HG03565 (cell line): Measurements from ENCODE around the gene RASD1.

ENCODE experiments used
- ATAC-seq: cut with Tn5 transposase; IDR thresholded peaks from one replicate; pipeline ENCODE4 v1.9.1; 2021; ENCODE audit warnings: mild to moderate bottlenecking, moderate library complexity; ENCODE audit not compliant: unreplicated experiment

Gene RASD1

DNA sequence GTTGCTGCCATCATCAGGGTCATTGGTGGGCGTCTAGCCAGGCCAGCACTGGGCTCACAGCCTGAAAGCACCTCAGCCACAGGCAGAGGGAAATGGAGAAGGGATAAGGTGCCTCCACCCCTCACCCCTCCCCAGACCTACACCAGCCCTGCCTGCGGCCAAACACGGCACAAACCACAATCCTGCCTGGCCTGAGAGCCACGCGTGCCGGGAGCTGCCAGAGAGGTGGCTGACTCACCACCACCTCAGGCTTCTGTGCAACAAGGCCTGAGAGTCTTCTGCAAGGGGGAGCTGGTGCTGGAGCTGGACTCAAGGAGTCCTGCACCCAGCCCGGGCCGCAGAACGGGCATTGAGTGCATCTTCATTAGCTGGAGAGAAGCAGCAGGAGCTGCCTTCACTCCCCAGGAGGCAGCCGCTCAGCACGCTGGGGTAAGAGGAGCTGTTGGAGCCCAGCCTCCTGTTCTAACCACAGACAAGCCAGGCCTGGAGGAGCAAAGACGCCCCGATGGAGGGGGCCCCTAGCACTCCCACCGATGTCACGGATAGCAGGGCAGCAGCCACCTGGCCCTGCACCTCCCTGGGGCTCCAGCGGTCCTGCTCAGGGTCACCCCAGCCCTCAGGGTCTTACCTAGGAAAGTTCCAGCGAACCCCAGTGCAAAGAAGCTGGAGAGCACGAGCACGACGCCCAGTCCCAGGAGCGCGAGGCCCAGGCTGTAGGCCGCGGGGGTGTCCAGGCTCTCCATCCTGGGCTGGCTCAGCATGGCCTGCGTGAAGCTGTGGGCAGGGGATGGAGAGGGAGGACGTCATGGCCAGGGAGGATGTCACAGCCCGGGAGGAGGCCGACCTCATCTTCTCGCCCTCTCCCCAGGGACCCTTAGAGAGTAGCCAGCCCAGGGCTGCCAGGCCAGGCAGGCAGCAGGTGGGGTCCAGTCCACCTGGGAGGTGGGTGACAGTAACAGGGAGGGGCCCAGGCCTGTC is 16.0 kb upstream of the RASD1 start:
- ATAC-seq = no peak

DNA sequence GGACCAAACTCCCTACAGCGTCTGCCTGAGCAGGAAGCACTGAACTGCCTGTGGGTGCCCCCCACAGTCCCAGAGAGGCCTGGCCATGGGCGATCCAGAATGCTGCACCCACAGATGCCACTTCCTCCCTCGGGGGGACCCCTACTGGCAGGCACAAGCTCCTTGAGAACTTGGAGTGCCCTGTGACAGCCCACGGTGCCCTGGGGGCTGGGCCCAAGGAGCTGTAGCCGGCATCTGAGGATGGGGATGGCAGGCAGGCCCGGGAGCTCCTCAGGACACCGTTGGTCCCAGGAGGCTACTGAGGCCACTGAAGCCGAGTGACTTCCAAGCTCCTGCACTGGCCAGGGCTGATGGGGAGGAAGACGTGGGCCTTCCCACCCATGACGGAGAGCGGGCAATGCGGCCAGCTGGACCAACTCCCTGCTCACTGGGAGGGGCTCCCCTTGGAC is 15.1 kb upstream of the RASD1 start:
- no peak for ATAC-seq

DNA sequence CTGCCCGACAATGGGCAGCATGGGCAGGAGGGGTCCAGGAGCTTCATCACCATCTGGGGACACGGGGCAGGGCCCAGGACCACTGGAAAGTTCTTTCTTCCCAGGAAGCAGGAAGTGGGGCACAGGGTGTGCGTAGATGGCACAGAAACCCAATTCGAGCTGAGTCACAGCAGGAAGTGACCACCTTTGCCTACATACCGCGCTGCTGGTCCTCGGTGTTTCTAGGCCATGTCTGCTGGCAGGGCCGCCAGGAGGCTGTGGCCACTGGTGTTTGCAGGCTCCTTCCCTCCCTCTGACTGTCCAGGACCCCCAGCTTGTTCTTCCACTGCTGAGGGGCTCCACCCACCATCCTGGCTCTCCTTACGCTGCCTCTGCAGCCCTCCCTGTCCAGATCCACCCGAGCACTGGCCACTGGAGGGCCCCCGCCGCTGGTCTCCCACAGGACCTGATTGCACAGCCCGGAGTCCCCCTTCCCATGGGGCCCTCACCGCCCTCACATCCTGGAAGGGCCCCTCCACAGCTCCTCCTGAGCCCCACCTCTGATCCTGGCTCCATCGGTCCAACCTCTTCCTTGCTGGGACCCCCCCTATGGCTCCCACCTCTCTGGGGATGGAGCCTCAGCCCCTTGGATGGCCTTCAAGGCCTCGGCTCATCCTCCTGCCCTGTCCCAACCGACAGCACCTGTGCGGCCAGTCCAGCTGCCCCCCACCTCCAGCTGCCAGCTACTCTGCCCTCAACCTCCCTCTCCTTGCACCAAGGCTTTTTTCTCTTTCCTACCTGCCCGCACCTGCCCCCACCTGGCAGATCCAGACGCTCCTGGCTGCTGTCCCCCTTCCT is 14.5 kb upstream of the RASD1 start:
- ATAC-seq = no peak

DNA sequence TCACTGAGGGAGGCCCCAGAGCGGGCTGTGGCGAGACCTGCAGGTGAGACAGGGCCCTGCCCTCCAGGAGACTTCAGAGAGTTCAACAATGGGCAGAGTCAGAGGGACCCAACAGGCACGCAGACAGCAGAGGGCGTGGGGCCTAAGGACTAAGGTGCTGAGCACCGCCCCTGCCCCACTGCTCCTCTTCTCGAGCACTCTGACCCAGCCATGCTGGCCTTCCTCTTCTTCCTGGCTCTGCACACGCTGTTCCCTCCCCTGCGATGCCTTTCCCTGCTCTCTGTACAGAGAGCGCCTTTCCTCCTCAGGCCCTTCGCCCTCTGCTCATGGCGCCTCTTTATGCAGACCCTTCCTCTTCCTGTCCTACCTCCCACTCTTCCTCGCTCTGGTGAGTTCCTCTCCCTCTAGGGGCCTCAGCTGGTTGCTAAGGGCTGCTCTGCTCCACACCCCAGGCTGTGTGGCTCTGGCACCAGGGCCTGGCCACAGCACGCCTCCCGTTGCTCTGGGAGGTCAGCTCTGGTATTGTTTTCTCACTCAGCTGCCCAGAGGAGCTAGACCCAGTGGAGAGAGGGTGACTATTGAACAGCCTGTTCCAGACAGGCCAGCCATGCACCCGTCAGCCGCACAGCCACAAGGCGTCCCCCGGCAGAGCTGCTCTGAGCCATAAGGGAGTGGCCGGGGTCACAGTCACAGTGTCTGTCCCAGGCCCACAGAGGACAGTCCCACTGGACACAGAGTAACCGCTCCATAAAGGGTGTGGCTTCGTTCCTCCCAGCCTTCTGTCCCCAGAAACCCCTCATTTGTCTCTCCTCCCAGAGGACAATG is 13.6 kb upstream of the RASD1 start:
- no peak for ATAC-seq

DNA sequence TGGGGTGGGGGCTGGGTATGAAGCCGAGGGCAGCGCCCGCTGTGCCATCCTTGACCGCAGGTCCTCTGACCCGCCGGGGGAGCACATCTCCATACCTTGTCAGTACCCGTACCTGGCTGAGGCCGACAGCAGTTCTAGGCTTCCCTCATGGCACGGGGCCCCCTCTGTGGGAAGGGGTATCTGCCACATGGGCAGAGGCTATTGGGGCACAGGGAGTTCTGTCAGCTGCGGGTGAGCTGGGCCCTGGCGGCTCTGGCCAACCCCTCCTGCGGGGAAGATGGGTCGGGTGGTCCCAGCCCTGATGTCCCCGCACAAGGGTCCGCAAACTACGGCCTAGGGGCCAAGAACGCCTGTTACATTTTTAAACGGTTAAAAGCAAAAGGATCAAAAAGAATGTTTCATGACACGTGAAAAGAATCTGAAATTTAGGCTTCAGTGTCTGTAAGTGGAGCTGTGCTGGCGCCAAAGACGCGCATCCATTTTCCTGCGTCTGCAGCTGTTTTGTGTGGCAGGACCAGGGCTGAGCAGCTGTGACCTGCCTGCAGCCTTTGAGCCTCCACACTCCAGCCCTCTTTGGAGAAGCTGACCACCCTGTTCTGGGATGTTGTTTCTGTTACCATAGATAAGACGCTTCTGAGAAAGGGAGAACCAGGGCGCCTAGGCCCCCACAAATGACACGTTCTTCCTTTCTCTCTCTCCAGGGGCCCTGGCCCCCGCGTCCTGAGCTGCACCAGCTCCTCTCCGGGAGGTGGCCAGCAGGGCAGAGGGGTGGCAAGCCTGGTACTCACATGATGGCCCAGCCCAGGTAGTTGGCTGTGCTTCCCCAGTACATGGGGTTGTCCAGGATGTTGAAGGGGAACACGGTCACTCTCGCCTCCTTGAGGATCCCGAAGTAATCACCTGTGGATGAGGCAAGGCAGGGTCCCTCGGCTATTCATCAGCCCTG is 12.7 kb upstream of the RASD1 start:
- no peak for ATAC-seq

DNA sequence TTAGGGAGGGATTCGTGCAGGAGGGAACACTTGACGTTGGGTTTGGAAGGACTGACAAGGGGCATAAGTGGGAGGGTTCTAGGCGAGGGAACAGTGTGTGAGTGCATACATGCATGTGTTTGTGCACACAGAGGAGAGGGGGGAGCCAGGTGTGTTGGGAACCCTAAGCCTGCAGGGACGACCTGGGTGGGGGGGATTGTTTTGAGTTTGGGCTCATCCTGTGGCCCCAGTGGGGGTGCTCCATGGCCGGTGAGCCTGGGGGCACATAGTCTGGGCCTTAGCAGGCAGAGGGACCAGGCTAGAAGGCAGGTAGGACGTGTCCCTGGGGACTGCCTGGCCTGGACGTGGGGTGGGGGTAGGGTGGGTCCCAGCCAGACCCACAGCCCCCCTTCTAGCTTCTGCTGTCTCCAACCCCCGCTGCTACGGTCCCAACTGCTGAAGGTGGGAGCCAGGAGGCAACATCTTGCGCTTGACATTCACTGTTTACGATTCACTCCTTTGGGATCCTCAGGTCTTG is 11.9 kb upstream of the RASD1 start:
- no peak for ATAC-seq

DNA sequence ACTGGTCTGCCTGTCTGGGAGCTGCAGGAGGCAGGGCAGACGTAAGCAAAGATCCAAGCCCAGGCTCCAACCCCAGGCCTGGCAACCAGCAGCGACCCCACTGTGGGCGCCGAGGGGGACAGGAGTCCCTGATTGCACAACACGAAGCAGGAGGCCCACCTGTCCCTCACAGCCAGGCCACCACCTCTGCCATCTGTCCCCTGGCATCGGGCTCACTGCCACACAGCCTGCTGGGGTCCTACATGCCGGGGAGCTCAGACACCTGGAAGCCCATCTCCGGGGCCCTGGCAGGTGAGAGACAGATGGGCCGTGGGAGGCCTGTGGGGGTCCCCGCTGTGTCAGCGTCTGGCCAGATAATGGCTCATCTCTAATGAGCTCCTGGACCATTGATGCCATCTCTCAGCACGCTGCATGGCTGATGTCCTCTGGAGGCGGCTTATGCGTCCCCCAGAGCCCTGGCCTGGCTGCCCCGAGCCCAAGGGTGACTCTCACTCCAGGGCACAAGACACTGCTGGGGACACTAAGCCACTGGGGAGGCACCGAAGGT is 11.3 kb upstream of the RASD1 start:
- ATAC-seq = no peak

DNA sequence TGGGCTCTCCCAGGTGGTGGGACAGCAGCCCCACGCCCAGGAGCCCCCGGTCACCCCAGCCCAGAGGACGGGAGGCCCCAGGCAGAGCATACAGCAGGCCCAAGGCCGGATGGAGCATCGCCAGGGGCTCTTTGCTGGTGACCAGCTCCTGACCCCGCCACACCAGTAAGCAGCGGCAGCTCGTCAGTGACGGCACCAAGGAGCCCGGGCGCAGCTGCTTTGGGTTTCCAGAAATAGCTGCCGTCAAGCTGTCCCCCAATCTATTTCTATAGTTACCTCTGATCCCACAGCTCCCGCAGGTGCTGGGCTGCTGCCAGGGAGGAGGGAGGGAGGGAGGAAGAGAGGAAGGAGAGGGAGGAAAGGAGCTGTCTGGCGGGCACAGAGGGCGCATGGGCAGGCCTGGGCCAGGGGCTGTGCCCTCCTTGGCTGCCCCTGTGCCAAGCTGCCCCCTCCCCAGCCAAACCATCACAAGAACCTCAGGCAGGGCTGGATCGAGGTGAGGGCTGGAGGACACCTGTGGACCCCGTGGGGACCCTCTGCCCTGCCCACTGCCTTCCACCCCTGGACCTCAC is 10.8 kb upstream of the RASD1 start:
- ATAC-seq = no peak

DNA sequence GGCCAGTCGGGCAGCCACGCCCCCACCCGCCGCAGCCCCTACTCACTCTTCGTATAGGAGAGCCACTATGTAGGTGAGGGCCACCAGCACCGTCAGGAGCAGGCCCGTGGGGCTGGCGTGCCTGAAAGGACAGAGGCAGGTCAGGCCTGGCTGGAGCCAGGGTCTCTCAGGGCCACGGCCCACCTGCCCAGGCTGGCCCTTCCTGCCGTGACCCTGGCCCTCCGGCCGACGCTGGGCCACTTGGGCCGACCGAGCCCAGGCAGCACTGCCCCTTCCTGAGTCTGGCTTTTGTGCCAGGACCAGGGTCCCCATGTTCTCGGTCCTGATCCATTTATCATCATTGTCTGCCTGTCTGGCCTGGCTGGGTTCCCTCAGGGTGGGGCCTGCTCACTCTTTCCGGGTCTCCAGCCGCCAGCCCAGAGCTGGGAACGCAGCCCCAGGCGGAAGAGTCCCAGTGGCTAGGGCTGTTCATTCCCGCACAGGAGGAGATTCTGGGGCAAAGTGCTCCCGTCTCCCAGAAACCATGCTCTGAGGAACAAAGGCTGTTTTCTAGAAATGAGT is 10.1 kb upstream of the RASD1 start:
- ATAC-seq = no peak

DNA sequence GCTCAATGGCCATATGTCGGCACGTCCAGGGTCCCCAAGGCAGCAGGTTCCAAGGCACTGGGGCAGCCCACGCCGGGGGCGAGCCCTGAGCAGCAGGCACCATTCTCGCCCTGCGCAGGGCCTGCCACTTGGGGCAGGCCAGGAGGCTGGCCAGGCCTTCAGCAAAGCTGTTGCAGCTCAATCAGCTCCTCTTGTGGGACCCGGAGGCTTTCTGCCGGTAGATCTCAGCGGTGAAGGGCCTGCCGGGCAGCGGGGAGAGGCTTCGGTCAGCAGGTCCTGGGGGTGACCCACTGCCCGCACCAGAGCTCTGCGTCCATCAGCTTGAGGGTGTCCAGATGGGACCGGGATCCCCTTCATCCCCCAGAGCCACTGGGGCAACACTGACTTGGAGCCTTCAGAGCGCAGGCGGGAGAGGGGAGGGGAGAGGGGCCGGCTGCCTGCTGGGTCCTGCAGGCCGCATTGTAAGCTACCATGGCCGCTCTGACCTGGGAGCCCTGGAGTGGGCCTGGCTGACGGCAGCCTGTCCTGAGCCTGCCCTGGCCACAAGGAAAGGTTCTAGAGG is 9.5 kb upstream of the RASD1 start:
- no peak for ATAC-seq

DNA sequence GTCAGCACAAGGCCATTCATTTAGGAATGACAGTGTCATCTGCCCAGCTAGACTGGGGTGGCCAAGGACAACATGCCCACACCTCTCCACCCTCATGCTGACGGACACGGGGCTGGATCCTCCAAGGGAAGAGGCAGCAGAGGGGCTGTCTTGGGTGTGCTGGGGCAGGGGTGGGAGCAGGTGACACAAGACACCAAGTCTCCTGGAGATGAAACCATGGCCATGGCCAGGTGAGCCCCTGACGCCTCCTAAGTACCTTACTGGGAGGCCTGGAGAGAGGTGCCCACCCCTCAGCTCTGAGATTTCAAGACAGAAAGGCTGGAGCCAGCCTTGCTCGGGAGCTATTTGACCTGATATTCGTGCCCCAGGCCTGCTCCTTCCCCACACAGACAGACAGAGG is 9.0 kb upstream of the RASD1 start:
- ATAC-seq = no peak

DNA sequence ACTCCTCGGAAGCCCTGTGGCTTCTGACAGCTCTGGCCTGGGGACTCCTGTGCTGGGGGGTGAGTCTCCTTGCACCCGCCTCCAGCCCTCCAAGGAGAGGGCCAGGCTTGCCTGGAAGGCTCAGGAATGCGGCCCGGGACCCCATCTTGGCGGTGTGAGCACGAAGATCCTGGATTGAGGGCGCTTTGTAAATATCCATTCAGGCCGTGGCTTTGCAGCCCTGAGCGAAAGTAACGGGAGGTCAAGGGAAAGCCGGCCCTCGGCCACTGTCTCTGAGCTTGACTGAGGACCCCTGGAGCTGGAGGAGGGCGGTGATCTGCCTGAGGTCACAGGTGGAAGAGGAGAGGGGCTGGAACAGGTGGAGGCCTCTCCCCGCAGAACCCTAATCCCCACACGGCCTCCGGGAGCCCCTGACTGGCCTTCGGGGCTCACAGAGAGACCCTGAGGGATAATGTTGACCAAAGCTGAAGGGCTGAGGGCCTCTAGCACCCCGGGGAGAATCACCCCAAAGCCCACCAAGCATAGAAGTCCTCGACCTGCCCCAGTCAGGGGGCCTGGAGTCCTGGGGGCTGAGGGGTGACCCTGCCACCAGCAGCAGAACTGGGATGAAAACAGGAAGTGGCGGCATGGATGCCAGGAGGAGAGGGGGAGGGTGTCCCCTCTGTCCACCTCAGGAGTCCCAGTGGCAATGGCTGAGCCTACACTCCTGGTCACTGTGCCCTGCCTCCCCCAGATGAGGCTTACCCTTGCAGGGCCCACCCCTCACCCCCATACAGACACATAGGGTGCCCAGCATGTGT is 8.3 kb upstream of the RASD1 start:
- ATAC-seq = no peak

DNA sequence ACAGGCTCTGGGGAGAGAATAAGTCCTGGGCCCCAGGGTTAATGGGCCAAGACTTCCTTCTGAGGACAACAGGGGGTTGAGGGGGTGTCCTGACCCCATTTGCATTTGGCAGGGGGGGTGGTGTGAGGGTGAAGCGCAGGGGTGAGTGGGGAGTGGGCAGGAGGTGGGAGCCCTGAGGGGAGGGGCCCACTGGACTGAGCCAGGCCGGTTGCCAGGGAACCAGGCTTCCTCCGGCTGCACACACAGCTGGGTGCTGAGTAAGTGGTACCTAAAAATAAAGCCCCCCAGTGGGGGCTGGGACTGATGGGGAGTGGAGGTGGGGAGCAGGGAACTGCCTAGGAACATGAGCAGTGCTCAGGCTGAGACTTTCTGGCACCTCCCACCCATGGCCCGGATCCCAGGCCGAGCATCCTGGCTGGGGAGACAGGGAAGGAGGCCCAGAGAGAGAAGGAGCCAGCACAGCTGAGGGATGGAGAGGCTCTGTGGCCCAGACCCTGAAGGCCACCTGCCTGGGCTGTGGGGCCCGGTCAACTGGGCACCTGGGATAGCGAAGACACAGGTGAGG is 7.5 kb upstream of the RASD1 start:
- ATAC-seq = no peak

DNA sequence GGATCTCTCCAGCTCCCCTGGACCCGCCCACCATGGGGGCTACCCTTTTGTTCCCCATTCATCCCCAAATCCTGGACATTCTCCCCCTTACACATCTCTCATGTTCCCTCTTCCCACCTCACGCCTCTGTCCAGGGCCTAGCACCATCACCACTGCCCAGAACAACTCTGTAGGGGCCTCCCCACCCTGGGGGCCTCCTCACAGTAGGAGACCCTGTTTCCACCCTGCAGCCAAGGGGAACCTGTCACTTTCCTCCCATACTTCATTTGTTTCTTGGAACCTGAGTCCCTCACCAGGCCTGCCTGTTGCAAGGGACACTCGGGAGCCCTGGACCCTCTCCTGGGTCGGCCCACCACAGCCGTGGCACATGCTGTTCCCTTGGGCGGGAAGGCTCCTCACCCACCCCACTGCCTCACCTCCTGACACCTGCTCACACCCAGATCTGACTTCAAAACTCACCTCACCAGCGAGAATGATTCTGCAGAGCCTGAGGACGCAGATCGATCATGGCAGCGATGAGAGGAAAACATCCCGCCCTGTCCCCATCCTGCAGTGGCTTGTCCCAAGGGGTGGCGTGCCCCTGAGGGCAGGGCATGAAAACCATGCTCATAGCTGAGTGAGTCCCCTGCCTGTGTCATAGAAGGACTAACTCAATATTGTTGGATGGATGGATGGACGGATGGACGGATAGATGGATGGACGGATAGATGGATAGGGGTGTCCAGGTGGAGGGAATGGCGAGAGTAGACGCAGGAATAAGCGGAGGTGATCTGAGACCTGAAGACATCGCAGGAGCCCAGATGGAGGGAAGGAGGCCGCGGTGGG is 6.8 kb upstream of the RASD1 start:
- no peak for ATAC-seq

DNA sequence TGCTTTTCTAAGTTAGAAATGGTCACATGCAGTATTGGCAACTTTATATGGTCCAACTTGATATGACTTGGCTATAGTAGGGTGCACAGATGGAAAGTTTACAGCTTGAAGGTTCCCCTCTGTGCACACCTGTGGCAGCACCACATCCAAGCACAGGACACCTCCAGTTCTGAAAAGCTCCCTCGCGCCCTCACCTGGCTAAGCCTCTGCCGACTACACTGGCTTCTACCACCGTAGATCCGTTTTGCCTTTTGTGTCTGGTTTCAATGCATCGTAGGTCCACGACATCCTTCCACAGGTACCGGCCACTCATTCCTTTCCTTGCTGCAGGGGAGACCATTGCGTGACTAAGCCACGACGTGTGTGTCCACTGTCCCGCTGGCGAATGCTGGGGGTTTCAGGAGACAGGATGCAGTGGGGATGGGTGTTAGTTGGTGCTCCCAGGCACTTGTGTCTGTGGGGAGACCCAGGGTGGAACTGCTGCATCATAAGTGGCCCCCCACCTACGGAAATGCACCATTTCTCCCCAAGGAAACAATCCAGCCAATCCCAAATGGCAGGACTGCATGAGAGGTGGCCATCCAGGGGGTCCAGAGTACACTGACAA is 4.9 kb upstream of the RASD1 start:
- ATAC-seq = no peak
